Peyer's patch (tissue), 4 donors: ENCODE data around the gene MVK.

Experiments used
- CTCF ChIP-seq, 6 experiments: fragments of 450-650 bp in 4 of 6; fragments of 200-600 bp in 2 of 6; sonication (generic) in 1 of 6; IDR thresholded peaks; one replicate each; pipeline ENCODE4 v1.5.1; 2017 to 2019; ENCODE audit warnings: antibody characterized with exemption in 6 of 6, mild to moderate bottlenecking in 3 of 6, moderate library complexity in 1 of 6
- POLR2A ChIP-seq, 2 donors: fragments of 450-650 bp; IDR thresholded peaks; one replicate each; pipeline ENCODE4 v1.5.1; 2017; ENCODE audit warnings: antibody characterized with exemption in 2 of 2, mild to moderate bottlenecking in 2 of 2, moderate library complexity in 2 of 2

GRCh38 chr12:109639151-109639872, 65.7 kb downstream of the MVK start:
- TF ChIP-seq POLR2A (IDR thresholded peaks at IDR 0.05) (no peak), CTCF (IDR thresholded peaks at IDR 0.05) (no peak)
